ENCODE data around the gene LAMB1. TPM values are rescaled to one million over a fixed set of nuclear protein-coding genes. Genes with fewer than 3 reads are reported as not detected.
A peak's percentile ranks its signal among the peaks of the same experiment; 100 is the strongest.

LAMB1 gene
- total and polyA plus RNA-seq, 2 of the 13 experiments (the other 11 are each of a cell fraction or from before 2014, with no cell fraction given): 109 to 124 TPM

- TF ChIP-seq NFKBIZ (CRISPR knock-in tag; IDR thresholded peaks at IDR 0.05) (no peak), SIN3A (IDR thresholded peaks at IDR 0.05; ENCODE audit: borderline replicate concordance, low read depth, low read length) (no peak; the same call in 1 of the 2 replicates), TMF1 (CRISPR knock-in tag; IDR thresholded peaks at IDR 0.05; ENCODE audit: low read depth) (peak; percentile 48; the same call in 1 of the 2 replicates), SRF (IDR thresholded peaks at IDR 0.05; ENCODE audit: low read depth, low read length) (no peak), SMARCC2 (IDR thresholded peaks at IDR 0.05) (no peak), MLLT10 (CRISPR knock-in tag; IDR thresholded peaks at IDR 0.05) (no peak), NR2F6 (IDR thresholded peaks at IDR 0.05) (no peak), NR2F6 (CRISPR knock-in tag; IDR thresholded peaks at IDR 0.05) (0 out of 2 replicates have a peak, but pooled peaks have one; percentile 23), ZNF335 (CRISPR knock-in tag; IDR thresholded peaks at IDR 0.05) (peak; percentile 60; the same call in 1 of the 2 replicates), ZBTB8A (CRISPR knock-in tag; IDR thresholded peaks at IDR 0.05; ENCODE audit: borderline replicate concordance, low read depth) (peak; percentile 55; the same call in 1 of the 2 replicates), FOXJ3 (CRISPR knock-in tag; IDR thresholded peaks at IDR 0.05; ENCODE audit: borderline replicate concordance) (no peak), ZNF121 (CRISPR knock-in tag; IDR thresholded peaks at IDR 0.05) (peak; percentile 62; the same call in 1 of the 2 replicates), TCF7L2 (IDR thresholded peaks at IDR 0.05; ENCODE audit: low read depth, low read length) (no peak), KMT2B (CRISPR knock-in tag; IDR thresholded peaks at IDR 0.05) (peak; percentile 96), FOXM1 (CRISPR knock-in tag; IDR thresholded peaks at IDR 0.05) (no peak), RORA (CRISPR knock-in tag; IDR thresholded peaks at IDR 0.05) (no peak), ZSCAN22 (CRISPR knock-in tag; IDR thresholded peaks at IDR 0.05) (no peak; the same call in 1 of the 2 replicates), ZBTB38 (CRISPR knock-in tag; IDR thresholded peaks at IDR 0.05) (peak; percentile 69), SPEN (CRISPR knock-in tag; IDR thresholded peaks at IDR 0.05; ENCODE audit: low read depth) (peak; percentile 82), ZC3H4 (CRISPR knock-in tag; IDR thresholded peaks at IDR 0.05; ENCODE audit: borderline replicate concordance) (no peak), ZNF678 (CRISPR knock-in tag; IDR thresholded peaks at IDR 0.05) (no peak), ETV5 (CRISPR knock-in tag; IDR thresholded peaks at IDR 0.05; ENCODE audit: borderline replicate concordance) (0 out of 2 replicates have a peak, but pooled peaks have one; percentile 24), RFXANK (CRISPR knock-in tag; IDR thresholded peaks at IDR 0.05) (peak; percentile 92), ARHGAP35 (CRISPR knock-in tag; IDR thresholded peaks at IDR 0.05; ENCODE audit: borderline replicate concordance) (no peak; the same call in 1 of the 2 replicates), ELF1 (CRISPR knock-in tag; IDR thresholded peaks at IDR 0.05) (peak; percentile 73), ZBTB7B (CRISPR knock-in tag; IDR thresholded peaks at IDR 0.05) (no peak; the same call in 1 of the 2 replicates), ZNF160 (CRISPR knock-in tag; IDR thresholded peaks at IDR 0.05) (peak; percentile 25; the same call in 1 of the 2 replicates)
- TF ChIP-seq, protein P1, sequence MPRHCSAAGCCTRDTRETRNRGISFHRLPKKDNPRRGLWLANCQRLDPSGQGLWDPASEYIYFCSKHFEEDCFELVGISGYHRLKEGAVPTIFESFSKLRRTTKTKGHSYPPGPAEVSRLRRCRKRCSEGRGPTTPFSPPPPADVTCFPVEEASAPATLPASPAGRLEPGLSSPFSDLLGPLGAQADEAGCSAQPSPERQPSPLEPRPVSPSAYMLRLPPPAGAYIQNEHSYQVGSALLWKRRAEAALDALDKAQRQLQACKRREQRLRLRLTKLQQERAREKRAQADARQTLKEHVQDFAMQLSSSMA (CRISPR knock-in tag; IDR thresholded peaks at IDR 0.05): no peak; the same call in 1 of the 2 replicates
- TF ChIP-seq, protein P2, sequence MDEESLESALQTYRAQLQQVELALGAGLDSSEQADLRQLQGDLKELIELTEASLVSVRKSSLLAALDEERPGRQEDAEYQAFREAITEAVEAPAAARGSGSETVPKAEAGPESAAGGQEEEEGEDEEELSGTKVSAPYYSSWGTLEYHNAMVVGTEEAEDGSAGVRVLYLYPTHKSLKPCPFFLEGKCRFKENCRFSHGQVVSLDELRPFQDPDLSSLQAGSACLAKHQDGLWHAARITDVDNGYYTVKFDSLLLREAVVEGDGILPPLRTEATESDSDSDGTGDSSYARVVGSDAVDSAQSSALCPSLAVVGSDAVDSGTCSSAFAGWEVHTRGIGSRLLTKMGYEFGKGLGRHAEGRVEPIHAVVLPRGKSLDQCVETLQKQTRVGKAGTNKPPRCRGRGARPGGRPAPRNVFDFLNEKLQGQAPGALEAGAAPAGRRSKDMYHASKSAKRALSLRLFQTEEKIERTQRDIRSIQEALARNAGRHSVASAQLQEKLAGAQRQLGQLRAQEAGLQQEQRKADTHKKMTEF (CRISPR knock-in tag; IDR thresholded peaks at IDR 0.05): peak; percentile 92
- TF ChIP-seq, protein P3, sequence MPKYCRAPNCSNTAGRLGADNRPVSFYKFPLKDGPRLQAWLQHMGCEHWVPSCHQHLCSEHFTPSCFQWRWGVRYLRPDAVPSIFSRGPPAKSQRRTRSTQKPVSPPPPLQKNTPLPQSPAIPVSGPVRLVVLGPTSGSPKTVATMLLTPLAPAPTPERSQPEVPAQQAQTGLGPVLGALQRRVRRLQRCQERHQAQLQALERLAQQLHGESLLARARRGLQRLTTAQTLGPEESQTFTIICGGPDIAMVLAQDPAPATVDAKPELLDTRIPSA (CRISPR knock-in tag; IDR thresholded peaks at IDR 0.05; ENCODE audit: borderline replicate concordance): no peak
- TF ChIP-seq, protein P4, sequence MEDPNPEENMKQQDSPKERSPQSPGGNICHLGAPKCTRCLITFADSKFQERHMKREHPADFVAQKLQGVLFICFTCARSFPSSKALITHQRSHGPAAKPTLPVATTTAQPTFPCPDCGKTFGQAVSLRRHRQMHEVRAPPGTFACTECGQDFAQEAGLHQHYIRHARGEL (CRISPR knock-in tag; IDR thresholded peaks at IDR 0.05): no peak
Observed at GRCh38 chr7:107890962-107891635, 111.9 kb downstream of the LAMB1 start, which contains the start of gene DLD (continued).

Data from HepG2 (cell line).